NCI-H2107 treated with DMSO at 0.1 percent for 48 hours (cell line): Measurements from ENCODE around the gene CRY2.

Source experiments
- DNase-seq: peaks from one replicate; lab custom pipeline; 2025; ENCODE audit not compliant: unreplicated experiment; lab: John Stamatoyannopoulos, UW

CRY2 gene

DNA sequence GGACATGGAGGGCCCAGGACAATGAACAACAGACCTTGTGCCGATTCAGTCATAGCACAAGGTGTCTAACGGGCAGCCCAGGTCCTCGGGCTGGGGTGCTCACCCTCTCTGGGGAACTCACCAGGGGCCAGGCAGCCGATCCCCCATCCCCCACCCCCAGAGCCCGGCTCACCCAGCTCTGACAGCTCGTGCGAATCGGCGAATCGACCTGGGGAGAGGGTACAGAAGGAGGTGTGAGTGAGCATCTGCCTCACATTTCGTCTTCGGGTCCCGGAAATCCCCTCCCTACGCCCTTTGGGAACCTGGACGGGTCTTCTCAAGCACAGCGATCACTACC lies 70.0 kb downstream of the CRY2 start:
- DNase-seq = no peak

DNA sequence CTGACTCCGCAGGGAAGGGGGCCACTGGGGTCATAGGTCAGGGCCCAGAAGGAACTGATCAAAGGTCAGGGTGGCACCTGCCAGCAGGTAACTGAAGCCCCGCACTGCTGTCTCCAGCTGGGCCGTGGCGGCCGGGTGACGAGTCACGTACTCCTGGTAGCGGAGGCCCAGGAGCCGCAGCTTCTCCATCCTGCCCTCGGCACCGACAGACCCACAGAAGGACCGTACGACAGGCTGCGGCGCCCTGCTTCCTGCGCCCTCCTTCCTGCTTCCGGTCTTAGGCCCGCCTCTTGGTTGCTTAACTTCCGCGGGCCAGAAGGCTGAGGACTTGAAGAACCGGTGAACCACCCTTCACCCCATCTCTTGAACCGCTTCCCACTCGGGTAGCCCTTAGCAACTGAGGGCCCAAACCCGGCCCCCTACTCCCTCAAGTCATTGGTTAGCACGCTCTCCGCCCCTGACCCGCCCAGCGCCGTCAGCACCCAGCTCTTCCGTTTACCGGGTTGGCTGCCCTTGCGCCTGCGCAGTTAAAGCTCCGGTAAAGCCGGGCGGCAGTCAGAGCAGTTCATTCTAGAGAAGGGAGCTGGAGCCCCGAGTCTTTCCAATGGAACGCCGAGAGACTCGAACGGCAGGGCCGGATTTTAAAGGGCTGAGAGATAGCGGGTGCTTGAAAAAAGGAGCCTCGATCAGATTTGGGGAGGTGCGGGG lies 70.5 kb downstream of the CRY2 start, which contains the start of gene PEX16:
TSS of gene PEX16 (minus strand) at position 255 of the 708 bp plus-strand sequence. CDS start at position 189, 66 bp downstream.
- peak; percentile 91 for DNase-seq

DNA sequence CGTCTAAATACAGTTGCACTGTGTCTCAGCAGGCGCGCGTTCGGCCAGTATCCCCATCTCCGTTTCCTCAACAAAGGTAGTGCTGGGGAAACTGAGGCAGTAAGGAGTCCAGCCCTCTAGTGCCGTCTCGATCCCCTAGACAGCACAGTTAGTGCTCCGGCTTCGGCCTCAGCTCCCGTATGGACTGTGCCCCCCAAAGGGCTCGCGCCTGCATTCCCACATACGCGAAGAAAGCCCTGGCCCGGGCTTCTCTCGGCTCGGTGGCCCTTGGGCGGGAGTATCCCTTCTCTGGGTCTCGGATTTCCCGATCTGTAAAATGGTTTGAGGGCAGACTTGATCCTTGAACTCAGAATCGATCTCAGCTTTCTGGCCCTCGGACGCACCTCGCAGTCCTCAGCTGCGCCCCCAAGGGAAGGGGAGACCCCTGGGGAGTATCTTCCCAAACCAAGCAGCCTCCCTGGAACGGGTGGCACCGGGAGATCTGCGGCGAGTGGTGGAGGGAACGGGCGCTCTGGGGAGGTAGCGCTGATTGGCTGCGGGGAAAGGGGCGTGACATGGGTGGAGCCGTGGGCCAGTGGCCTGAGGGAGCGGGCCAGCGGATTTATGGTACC lies 71.2 kb downstream of the CRY2 start:
- peak; percentile 69 for DNase-seq

DNA sequence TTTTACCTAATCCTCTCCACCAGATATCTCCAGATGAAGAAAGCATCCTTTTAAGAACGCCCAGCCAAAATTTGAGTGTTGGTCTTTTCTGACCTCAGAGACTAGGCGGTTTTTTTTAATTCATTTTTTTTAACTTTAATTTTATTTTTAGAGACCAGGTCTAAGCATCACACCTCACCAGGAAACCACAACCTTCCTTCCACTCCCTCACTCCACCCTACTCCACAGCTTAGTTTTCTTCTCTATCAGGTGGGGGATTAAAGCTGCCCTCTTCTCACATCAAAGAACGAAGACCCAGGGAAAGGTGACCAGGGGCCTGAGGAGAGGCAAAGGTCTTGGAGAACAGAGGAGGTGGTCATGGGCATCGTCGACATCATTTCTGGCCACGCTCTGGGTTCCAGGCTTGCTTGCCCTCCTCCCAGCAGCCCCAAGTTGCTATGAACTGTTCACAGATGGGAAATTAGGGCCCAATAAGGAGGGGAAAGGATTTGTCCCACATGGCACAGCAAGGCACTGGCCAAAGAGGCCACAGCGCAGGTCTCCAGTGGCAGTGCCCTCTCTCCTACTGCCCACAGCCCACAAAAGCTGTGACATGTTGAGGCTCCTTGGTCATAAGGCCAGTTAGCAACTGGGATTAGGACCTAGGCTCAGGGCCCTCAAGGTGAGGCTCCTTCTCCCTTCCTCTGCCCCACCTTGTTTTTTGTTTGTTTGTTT lies 71.8 kb downstream of the CRY2 start:
- no peak for DNase-seq

DNA sequence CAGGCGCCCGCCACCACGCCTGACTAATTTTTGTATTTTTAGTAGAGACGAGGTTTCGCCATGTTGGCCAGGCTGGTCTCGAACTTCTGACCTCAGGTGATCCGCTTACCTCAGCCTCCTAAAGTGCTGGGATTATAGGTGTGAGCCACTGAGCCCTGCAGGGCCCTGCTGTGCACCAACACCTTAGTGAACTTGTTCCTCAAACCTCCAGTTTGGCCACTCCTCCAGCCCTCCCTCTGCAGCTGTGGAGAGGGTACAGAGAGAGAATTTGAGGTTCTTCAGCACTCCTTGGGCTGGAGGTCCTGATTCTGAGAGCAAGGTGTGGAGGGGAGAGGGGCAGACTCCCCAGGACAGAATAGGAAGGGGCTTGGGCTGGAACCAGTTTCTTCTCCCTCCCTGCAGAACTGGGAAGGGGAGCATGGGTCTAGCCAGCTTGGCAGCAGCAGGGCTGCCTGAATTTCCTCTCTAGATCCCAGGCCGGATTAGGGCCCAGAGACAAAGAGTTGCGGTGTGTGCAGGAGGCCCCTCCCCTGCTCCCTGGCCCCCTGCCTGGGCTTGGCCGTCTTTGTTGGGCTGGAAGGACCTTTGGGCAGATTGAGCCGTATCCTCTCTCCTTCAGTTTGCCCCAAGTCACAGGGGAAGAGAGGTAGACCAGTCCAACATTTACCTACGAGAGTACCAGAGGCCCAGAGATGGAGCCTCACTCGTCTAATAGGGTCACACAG lies 72.7 kb downstream of the CRY2 start:
- no peak for DNase-seq

DNA sequence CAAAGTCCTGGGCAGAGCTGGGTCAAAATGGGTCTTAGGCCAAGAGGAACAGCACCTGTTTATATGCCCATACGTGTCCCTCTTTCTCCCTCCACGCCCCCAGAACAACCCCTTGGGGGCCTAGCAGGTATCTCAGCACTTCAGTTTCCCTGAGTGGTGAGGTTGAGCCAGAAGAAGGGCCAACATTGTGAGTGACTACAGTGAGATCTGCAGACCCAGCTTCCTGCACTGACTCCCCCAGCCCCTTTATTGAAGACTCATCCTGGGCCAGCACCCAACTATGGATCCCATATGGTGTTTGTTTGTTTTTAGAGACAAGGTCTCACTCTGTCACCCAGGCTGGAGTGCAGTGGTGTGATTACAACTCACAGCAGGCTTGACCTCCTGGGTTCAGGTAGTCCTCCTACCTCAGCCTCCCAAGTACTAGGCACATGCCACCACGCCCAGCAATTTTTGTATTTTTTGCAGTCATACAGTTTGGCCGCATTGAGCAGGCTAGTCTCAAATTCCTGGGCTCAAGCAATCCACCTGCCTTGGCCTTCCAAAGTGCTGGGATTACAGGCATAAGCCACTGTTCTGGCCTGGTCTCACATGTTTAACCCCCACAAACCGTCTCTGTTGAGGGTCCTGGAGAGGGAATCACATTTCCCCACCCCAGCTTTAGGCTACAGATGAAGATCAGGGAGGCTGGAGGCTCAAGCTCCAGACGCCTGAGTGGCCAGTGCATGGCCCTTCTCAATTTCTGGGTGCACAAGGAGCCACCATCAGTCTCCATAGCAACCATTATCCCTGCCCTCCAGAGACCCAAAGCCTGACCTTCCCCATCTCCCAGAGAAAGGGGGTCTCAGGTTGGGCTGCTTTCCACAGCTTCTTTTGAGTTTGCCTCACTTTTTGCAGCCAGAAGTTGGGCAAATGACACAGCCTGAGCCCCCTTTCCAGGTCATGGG lies 73.5 kb downstream of the CRY2 start:
- DNase-seq = no peak

DNA sequence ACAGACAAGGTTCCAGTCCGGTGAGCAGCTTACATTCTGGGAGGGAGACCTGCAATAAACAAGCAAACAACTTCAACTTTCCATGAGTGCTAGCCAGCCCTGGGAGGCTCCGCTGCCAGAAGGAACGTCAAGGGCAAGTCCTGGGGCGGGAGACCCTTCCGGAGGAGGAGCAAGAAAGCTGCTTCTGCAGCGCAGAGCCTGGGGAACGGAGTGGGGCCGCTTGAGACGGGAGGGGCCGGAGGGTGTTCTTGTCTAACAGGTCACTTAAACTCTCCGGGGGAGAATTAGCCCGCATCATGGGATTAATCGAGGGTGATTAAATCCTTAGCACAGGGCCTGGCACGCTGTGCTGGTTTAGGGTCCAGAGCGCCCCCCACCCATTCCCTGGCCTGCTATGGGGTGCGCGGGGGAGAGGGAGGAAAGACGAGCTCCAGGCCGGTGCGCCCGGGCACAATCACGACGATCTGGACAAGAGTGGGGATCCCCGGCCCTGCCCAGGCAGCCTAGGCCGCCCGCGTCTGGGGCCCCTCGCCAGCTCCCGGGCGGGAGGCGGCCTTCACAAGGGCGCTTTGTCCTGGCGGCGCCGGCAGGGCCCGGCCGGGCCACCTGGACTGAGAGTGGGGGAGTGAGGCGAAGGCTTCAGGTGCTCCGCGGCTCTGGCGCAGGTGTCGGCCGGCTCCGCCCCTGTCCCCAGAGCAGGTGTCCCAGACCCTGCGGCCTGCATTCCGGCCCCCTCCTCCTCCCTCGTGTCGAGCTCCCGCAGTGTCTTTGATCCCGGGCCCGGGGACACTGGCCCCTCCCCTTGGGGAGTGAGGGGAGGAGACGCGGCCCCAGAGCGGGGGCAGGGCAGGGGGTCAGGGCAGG lies 74.5 kb downstream of the CRY2 start:
- peak; percentile 62 for DNase-seq

DNA sequence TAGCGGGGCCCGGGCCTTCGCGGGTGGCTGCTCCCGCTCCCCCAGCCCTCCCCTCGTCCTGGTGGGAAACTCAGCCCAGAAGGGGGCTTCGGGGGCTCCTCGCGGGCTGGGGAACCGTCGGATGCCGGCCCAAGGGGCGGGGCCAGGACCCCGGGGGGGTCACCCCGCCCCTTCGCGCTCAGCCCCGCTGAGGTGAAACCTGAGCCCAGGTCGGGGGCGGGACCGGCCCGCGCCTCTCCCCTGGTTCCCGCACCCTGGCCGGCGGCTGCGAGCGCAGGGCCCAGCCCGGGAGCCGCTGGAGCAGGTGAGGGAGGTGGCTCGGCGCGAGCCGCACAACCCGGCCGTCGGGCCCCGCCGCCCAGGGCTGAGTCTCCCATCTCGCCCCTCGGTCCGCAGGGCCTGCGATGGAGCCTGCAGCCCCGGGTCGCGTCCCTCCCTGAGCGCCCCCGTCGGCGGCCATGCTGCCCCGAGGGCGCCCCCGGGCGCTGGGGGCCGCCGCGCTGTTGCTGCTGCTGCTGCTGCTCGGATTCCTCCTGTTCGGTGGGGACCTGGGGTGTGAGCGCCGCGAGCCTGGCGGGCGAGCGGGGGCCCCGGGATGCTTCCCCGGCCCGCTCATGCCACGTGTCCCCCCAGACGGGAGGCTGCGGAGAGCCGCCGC lies 75.3 kb downstream of the CRY2 start, which contains the start of gene LARGE2:
TSS of gene LARGE2 (plus strand) at position 232 of the 658 bp plus-strand sequence. CDS start at position 459, 227 bp downstream.
- peak; percentile 17 for DNase-seq

DNA sequence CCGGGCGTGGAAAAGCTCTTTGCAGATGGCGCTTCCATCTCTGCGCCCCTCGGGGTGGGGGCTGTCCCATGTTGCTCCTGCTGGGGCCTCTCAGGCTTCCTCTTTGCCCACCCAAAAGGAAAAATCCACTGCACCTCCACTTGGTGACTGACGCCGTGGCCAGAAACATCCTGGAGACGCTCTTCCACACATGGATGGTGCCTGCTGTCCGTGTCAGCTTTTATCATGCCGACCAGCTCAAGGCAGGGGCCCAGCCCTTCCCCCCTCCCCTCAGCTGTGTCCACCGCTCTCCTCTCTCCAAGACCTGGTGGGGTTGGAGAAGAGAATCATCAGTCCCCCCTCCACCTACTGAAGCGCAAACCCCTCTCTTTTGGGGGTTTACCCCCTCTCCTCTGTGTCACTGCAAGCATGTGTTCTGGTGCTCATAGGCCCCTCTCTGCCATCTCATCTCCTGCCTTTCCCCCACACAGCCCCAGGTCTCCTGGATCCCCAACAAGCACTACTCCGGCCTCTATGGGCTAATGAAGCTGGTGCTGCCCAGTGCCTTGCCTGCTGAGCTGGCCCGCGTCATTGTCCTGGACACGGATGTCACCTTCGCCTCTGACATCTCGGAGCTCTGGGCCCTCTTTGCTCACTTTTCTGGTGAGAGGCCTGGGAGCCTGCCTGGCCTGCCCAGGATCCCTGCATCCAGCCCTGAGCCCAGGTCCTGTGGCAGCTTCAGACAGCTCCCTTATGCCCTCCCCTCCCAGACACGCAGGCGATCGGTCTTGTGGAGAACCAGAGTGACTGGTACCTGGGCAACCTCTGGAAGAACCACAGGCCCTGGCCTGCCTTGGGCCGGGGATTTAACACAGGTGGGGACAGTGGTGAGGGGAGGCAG lies 77.0 kb downstream of the CRY2 start:
- no peak for DNase-seq

DNA sequence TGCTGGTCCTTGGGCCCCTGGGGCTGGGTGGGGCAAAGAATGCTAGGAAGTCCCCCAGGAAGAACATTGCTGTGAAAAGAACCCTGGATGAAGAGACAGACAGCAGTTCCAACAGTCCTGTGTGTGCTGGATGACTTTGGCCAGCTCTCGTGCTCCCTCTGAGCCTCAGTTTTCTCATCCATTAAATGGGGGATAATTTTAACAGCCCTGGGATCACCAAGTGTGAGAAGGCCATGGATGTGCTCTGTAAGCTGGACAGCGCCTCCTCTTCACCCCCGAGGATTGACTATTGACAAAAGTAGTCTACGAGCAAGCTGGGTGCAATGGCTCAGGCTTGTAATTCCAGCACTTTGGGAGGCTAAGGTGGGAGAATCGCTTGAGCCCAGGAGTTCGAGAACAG lies 77.7 kb downstream of the CRY2 start:
- no peak for DNase-seq

DNA sequence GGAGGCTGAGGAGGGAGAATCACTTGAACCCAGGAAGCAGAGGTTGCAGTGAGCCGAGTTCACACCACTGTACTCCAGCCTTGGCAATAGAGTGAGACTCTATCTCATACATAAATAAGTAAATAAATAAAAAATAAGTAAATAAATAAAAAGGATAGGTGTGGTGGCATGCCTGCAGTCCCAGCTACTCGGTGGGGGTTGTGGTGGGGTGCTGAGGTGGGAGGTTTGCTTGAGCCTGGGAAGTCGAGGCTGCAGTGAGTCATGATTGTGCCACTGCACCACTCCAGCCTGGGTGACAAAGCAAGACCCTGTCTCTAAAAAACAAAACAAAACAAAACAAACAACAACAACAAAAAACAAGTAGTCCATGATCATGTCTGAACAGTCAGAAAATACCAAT lies 78.3 kb downstream of the CRY2 start:
- DNase-seq = no peak

DNA sequence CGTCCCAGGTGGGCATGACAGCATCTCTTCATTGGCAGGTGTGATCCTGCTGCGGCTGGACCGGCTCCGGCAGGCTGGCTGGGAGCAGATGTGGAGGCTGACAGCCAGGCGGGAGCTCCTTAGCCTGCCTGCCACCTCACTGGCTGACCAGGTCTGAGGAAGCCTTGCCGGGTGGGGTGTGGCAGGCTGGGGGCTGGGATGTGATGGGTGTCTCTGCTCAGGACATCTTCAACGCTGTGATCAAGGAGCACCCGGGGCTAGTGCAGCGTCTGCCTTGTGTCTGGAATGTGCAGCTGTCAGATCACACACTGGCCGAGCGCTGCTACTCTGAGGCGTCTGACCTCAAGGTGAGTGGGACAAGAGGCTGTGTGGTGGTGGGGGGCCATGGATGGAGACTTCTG lies 78.7 kb downstream of the CRY2 start:
- DNase-seq = no peak

DNA sequence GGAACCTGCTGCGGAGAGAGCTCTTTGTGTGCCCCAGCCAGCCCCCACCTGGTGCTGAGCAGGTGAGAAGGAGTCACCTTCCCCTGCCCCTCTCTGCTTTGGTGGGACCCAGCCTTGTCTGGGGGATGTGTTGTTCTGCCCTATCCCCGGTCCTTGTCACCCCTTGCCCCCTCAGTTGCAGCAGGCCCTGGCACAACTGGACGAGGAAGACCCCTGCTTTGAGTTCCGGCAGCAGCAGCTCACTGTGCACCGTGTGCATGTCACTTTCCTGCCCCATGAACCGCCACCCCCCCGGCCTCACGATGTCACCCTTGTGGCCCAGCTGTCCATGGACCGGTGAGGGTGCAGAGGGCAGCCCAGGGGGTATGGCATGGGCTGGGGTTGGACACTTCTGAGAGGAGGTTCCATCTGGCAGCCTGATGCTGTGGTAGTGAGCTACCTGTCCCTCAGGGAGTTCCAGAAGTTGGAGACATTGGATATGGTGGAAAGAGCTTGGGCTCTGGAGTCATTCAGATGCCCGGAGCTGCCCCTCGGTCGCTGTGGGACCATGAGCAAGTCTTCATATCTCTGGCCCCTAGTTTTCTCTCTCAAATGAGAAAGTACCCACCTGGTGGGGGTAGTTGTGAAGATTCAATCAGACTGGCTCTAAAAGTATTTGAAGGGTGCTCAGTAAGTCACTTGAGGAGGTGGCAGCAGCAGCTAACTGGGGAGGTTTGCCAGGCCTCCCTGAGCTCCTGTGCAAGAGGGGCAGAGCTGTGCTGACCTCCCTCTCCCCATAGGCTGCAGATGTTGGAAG lies 79.5 kb downstream of the CRY2 start:
- no peak for DNase-seq

DNA sequence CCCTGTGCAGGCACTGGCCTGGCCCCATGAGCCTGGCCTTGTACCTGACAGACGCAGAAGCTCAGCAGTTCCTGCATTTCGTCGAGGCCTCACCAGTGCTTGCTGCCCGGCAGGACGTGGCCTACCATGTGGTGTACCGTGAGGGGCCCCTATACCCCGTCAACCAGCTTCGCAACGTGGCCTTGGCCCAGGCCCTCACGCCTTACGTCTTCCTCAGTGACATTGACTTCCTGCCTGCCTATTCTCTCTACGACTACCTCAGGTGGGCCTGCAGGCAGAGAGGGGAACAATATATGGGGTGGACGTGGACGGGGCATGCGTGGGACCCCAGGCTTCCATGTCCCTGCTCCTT lies 80.0 kb downstream of the CRY2 start:
- DNase-seq = no peak

DNA sequence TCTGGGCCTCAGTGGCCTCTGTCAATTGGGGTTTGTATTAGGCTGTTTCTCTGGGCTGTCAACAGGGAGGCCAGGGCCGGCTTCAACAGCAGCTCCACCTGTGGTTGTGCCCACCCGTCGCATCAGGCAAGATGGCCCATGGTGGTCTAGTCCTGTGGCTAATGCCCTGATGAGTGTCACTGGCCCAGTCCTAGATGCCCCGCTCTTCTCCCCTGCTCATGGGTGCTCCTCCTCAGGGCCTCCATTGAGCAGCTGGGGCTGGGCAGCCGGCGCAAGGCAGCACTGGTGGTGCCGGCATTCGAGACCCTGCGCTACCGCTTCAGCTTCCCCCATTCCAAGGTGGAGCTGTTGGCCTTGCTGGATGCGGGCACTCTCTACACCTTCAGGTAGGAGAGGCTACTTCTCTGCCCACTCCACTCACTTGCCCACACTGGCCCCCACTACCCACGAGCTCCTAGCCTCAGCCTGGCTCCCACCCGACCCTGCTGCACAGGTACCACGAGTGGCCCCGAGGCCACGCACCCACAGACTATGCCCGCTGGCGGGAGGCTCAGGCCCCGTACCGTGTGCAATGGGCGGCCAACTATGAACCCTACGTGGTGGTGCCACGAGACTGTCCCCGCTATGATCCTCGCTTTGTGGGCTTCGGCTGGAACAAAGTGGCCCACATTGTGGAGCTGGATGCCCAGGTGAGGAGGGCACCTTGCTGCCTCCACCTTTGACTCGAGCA lies 80.6 kb downstream of the CRY2 start:
- no peak for DNase-seq

DNA sequence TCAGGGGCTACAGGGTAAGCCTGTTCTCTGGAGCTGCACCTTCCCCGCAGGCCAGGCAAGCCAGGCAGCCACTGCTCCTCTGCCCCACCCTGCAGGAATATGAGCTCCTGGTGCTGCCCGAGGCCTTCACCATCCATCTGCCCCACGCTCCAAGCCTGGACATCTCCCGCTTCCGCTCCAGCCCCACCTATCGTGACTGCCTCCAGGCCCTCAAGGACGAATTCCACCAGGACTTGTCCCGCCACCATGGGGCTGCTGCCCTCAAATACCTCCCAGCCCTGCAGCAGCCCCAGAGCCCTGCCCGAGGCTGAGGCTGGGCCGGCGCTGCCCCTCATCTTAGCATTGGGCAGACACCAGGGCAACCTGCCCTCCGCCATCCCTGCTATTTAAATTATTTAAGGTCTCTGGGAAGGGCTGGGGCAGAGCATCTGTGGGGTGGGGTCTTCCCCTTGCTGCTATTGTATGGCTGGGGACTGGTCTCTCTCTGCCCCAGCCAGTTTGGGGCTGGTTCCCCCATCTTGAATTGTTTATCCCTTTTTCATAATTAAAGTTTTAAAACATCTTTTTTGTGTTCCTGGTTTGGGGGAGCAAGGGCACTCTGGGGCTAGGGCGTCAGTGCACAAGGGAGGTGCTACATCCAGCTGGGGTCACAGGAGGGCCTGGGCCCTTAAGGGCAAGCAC lies 81.4 kb downstream of the CRY2 start:
- DNase-seq = no peak
